GM12892 (cell line): Measurements from ENCODE around the gene LDHB.

Source experiments
- POLR2AphosphoS5 ChIP-seq: IDR thresholded peaks from 2 replicates; pipeline ENCODE4 v1.6.1; 2011; ENCODE audit warnings: low read depth, low read length, control low read depth
- TAF1 ChIP-seq: IDR thresholded peaks from 2 replicates; pipeline ENCODE4 v1.6.1; 2011; ENCODE audit warnings: low read depth, mild to moderate bottlenecking, control low read depth, low read length, borderline replicate concordance

DNA sequence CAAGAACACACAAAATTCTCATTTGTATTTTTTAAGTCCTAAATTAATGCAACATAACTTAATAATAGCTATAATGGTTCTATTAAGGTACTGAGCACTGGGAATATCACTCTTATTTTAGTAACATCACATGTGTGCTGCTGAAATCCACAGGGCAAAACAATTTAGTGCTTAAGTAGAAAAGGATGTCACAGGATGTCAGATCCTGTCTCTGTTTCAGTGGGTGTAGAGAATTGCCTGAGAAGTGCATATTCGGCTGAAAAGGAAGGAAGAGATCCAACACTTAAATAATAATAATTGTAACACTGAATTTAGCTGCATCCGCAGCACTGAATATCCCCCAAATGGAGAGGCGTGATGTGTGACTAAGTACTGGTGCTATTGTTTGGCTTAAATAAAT lies 8.6 kb downstream of the LDHB start:
- TF ChIP-seq TAF1 (no peak), POLR2AphosphoS5 (no peak)
